HEK293 (cell line): ENCODE results near the gene GADD45GIP1.

Source experiments
- KLF1 ChIP-seq: fragments of 450-650 bp; formaldehyde crosslinking; IDR thresholded peaks from 2 replicates; pipeline ENCODE4 v1.5.1; 2016; ENCODE audit warnings: missing biosample characterization, missing genetic modification characterization
- TCF7L2 ChIP-seq: IDR thresholded peaks from 2 replicates; pipeline ENCODE4 v1.6.1; 2011; ENCODE audit warnings: low read depth, mild to moderate bottlenecking, inconsistent platforms, low read length, moderate library complexity, borderline replicate concordance
- ZBTB48 ChIP-seq: fragments of 450-650 bp; formaldehyde crosslinking; IDR thresholded peaks from 2 replicates; pipeline ENCODE4 v1.5.1; 2016; ENCODE audit warnings: missing biosample characterization, missing genetic modification characterization
- ZBTB8A ChIP-seq: fragments of 450-650 bp; formaldehyde crosslinking; IDR thresholded peaks from 2 replicates; pipeline ENCODE4 v1.5.1; 2016; ENCODE audit warnings: missing biosample characterization, missing genetic modification characterization
- ZNF48 ChIP-seq: fragments of 450-650 bp; formaldehyde crosslinking; IDR thresholded peaks from 2 replicates; pipeline ENCODE4 v1.5.1; 2016; ENCODE audit warnings: missing biosample characterization, missing genetic modification characterization

- TF ChIP-seq ZBTB48: no peak
- TF ChIP-seq ZNF48 (tag by site-specific recombination): no peak
- TF ChIP-seq ZBTB8A (tag by site-specific recombination): no peak
- TF ChIP-seq KLF1 (tag by site-specific recombination): no peak
- TF ChIP-seq TCF7L2: no peak
These were observed 36.0 kb downstream of the GADD45GIP1 start for GRCh38 chr19:12921047-12921446.
